Measurements from ENCODE around the gene TYRO3.

- TF ChIP-seq CTCF (IDR thresholded peaks at IDR 0.05) (no peak), POLR2A (IDR thresholded peaks at IDR 0.05) (no peak)
Measured at GRCh38 chr15:41564960-41565502, 6.0 kb downstream of the TYRO3 start.
